H1 (cell line): Measurements from ENCODE around the gene CTPS2. TPM values are rescaled to one million over a fixed set of nuclear protein-coding genes. Genes with fewer than 3 reads are reported as not detected.

Experiments
- CTCF ChIA-PET: fragments of 300-600 bp; sonication (Branson Sonifier 250); formaldehyde crosslinking; loops from one replicate; lab custom pipeline; 2021; ENCODE audit not compliant: partially characterized antibody; lab: Charles Lee
- POLR2A ChIA-PET: fragments of 300-600 bp; sonication (Branson Sonifier 250); formaldehyde crosslinking; loops from one replicate; lab custom pipeline; 2021; ENCODE audit warnings: inconsistent platforms; ENCODE audit not compliant: partially characterized antibody; lab: Charles Lee
- DNase-seq, 2 experiments: peaks; one replicate each; pipeline versions ENCODE4 v3.0.0 to v3.0.0-alpha.2; 2010 to 2022; ENCODE audit warnings: low spot score in 2 of 2, low read depth in 1 of 2, mixed read lengths in 1 of 2
- FAIRE-seq: peaks from 2 replicates; lab custom pipeline; 2011; peaks lifted over from hg19 to GRCh38; lab: Jason Lieb, UNC
- H2AFZ ChIP-seq: 2 replicates; pipeline ENCODE4 v1.8.1; 2012; ENCODE audit warnings: low read length, inconsistent platforms
- H2AK5ac ChIP-seq: 2 replicates; pipeline ENCODE4 v1.6.1; 2013; ENCODE audit warnings: low read depth, low read length
- H2BK120ac ChIP-seq: replicated peaks from 2 replicates; pipeline ENCODE3; 2013; ENCODE audit warnings: low read depth, low read length, inconsistent platforms
- H2BK12ac ChIP-seq: 2 replicates; pipeline ENCODE4 v1.6.1; 2013; ENCODE audit warnings: low read depth, low read length
- H2BK15ac ChIP-seq: 2 replicates; pipeline ENCODE4 v1.6.1; 2013; ENCODE audit warnings: low read length
- H2BK20ac ChIP-seq: 2 replicates; pipeline ENCODE4 v1.6.1; 2013; ENCODE audit warnings: low read length
- H2BK5ac ChIP-seq: 2 replicates; pipeline ENCODE4 v1.6.1; 2013; ENCODE audit warnings: low read depth, low read length
- H3K14ac ChIP-seq: 2 replicates; pipeline ENCODE4 v1.6.1; 2013; ENCODE audit warnings: inconsistent platforms; ENCODE audit not compliant: insufficient read length
- H3K18ac ChIP-seq: 2 replicates; pipeline ENCODE4 v1.6.1; 2013; ENCODE audit warnings: low read length; ENCODE audit errors: extremely low read depth
- H3K23ac ChIP-seq: 2 replicates; pipeline ENCODE4 v1.6.1; 2013; ENCODE audit warnings: inconsistent platforms; ENCODE audit not compliant: insufficient read length
- H3K23me2 ChIP-seq: 2 replicates; pipeline ENCODE4 v1.6.1; 2013; ENCODE audit warnings: low read depth, low read length
- H3K27ac ChIP-seq: 2 replicates; pipeline ENCODE4 v1.6.1; 2011; ENCODE audit warnings: low read depth, low read length, inconsistent platforms
- H3K27me3 ChIP-seq, 4 experiments: replicated peaks in 1 of 4; 1 replicate in 1 of 4; 2 replicates in 3 of 4; pipeline versions ENCODE4 v1.6.1 to v1.8.1; 2011 to 2013; ENCODE audit warnings: low read length in 3 of 4, mild to moderate bottlenecking in 3 of 4, inconsistent platforms in 2 of 4, mixed read lengths in 2 of 4, moderate library complexity in 1 of 4; ENCODE audit not compliant: control insufficient read depth in 3 of 4, insufficient read depth in 3 of 4; ENCODE audit errors: extremely low read depth in 1 of 4
- H3K36me3 ChIP-seq, 4 experiments: 2 replicates each; pipeline versions ENCODE4 v1.6.1 to v1.8.1; 2011 to 2013; ENCODE audit warnings: mild to moderate bottlenecking in 4 of 4, low read length in 3 of 4, moderate library complexity in 2 of 4, control low read depth in 1 of 4, inconsistent platforms in 1 of 4; ENCODE audit not compliant: insufficient read depth in 4 of 4, control insufficient read depth in 2 of 4
- H3K4ac ChIP-seq: replicated peaks from 2 replicates; pipeline ENCODE3; 2013; ENCODE audit warnings: low read length, low read depth, mixed read lengths, inconsistent platforms; ENCODE audit not compliant: insufficient read length
- H3K4me1 ChIP-seq, 4 experiments: replicated peaks in 1 of 4; 1 replicate in 1 of 4; 2 replicates in 3 of 4; pipeline versions ENCODE4 v1.6.1 to v1.8.1; 2011 to 2013; ENCODE audit warnings: low read length in 3 of 4, inconsistent platforms in 2 of 4, mixed read lengths in 1 of 4; ENCODE audit not compliant: insufficient read depth in 4 of 4, control insufficient read depth in 3 of 4
- H3K4me2 ChIP-seq, 2 experiments: 2 replicates each; pipeline versions ENCODE4 v1.6.1 to v1.8.1; 2011 to 2013; ENCODE audit warnings: low read depth in 2 of 2, low read length in 2 of 2, control low read depth in 1 of 2, inconsistent platforms in 1 of 2, mild to moderate bottlenecking in 1 of 2; ENCODE audit not compliant: insufficient read depth in 1 of 2
- H3K4me3 ChIP-seq, 4 experiments: fragments of 200-600, 300-600 bp in 1 of 4; sonication (generic), shearing (Covaris generic), sonication (Bioruptor Twin) in 1 of 4; 2 replicates each; pipeline versions ENCODE4 v1.5.1 to v1.8.1; 2011 to 2016; ENCODE audit warnings: low read length in 4 of 4, low read depth in 3 of 4, control low read depth in 2 of 4, inconsistent platforms in 2 of 4, mild to moderate bottlenecking in 2 of 4, mixed read lengths in 1 of 4, moderate library complexity in 1 of 4; ENCODE audit not compliant: insufficient read depth in 2 of 4; ENCODE audit errors: extremely low read depth in 1 of 4
- H3K56ac ChIP-seq: replicated peaks from 2 replicates; pipeline ENCODE3; 2013; ENCODE audit warnings: low read depth, mild to moderate bottlenecking, mixed read lengths, low read length, inconsistent platforms; ENCODE audit not compliant: insufficient read length
- H3K79me1 ChIP-seq: 2 replicates; pipeline ENCODE4 v1.6.1; 2013; ENCODE audit warnings: low read depth, low read length, control low read depth
- H3K79me2 ChIP-seq, 2 experiments: 2 replicates each; pipeline versions ENCODE4 v1.6.1 to v1.8.1; 2012 to 2013; ENCODE audit warnings: low read length in 2 of 2, mild to moderate bottlenecking in 2 of 2, inconsistent platforms in 1 of 2; ENCODE audit not compliant: insufficient read depth in 2 of 2, control insufficient read depth in 1 of 2
- H3K9ac ChIP-seq, 4 experiments: replicated peaks in 1 of 4; 1 replicate in 1 of 4; 2 replicates in 3 of 4; pipeline versions ENCODE4 v1.6.1 to v1.8.1; 2011 to 2013; ENCODE audit warnings: low read depth in 3 of 4, low read length in 3 of 4, control low read depth in 2 of 4, mild to moderate bottlenecking in 2 of 4, moderate library complexity in 2 of 4, inconsistent platforms in 1 of 4; ENCODE audit errors: extremely low read depth in 1 of 4
- H3K9me3 ChIP-seq, 2 experiments: 2 replicates each; pipeline versions ENCODE4 v1.6.1 to v1.8.1; 2012 to 2013; ENCODE audit warnings: mild to moderate bottlenecking in 2 of 2, moderate library complexity in 2 of 2, control low read depth in 1 of 2, inconsistent platforms in 1 of 2, low read depth in 1 of 2, low read length in 1 of 2, mixed read lengths in 1 of 2; ENCODE audit not compliant: insufficient read depth in 2 of 2
- H4K20me1 ChIP-seq, 2 experiments: replicated peaks in 1 of 2; 2 replicates each; pipeline versions ENCODE3 to v1.8.1; 2011 to 2013; ENCODE audit warnings: inconsistent platforms in 2 of 2, low read length in 2 of 2, mild to moderate bottlenecking in 1 of 2; ENCODE audit not compliant: insufficient read depth in 2 of 2, control insufficient read depth in 1 of 2
- H4K5ac ChIP-seq: 2 replicates; pipeline ENCODE4 v1.6.1; 2013; ENCODE audit warnings: low read length, low read depth, mixed read lengths, inconsistent platforms; ENCODE audit not compliant: insufficient read length
- H4K8ac ChIP-seq: 2 replicates; pipeline ENCODE4 v1.8.0; 2013; ENCODE audit warnings: mild to moderate bottlenecking, moderate library complexity, low read length, inconsistent platforms; ENCODE audit not compliant: insufficient read depth; ENCODE audit errors: extremely low read depth
- H4K91ac ChIP-seq: replicated peaks from 2 replicates; pipeline ENCODE3; 2013; ENCODE audit warnings: low read length, mixed read lengths, inconsistent platforms; ENCODE audit not compliant: insufficient read length
- ASH2L ChIP-seq: fragments of 200-600, 300-600 bp; sonication (generic); IDR thresholded peaks from one replicate; pipeline ENCODE4 v1.7.1; 2017; ENCODE audit warnings: low read length
- CTBP2 ChIP-seq: IDR thresholded peaks from 2 replicates; pipeline ENCODE4 v1.7.0; 2011; ENCODE audit warnings: borderline replicate concordance, mild to moderate bottlenecking, moderate library complexity, mixed read lengths, low read length; ENCODE audit not compliant: insufficient read depth, insufficient read length
- MAFK ChIP-seq: IDR thresholded peaks from 2 replicates; pipeline ENCODE4 v1.6.1; 2012; ENCODE audit warnings: low read depth, mild to moderate bottlenecking, improper control_type of control experiment, low read length
- POU5F1 ChIP-seq: IDR thresholded peaks from 2 replicates; pipeline ENCODE4 v1.6.1; 2011; ENCODE audit warnings: low read depth, mild to moderate bottlenecking, low read length, moderate library complexity
- RAD21 ChIP-seq, 2 experiments: IDR thresholded peaks in 1 of 2; conservative IDR thresholded peaks in 1 of 2; 2 replicates each; pipeline ENCODE4 v1.6.1; 2011; ENCODE audit warnings: low read depth in 2 of 2, low read length in 2 of 2, improper control_type of control experiment in 1 of 2, inconsistent platforms in 1 of 2, mild to moderate bottlenecking in 1 of 2, moderate library complexity in 1 of 2
- TCF12 ChIP-seq: IDR thresholded peaks from 2 replicates; pipeline ENCODE4 v1.6.1; 2011; ENCODE audit warnings: low read depth, mild to moderate bottlenecking, low read length
- TEAD4 ChIP-seq: IDR thresholded peaks from 2 replicates; pipeline ENCODE4 v1.6.1; 2012; ENCODE audit warnings: low read depth, low read length, inconsistent platforms, mixed read lengths
- WGBS, 2 experiments: shearing (Covaris generic) in 1 of 2; methylation state at CpG; one replicate each; pipeline versions ENCODE4 v1.1.6 to v1.1.7; 2013 to 2015; ENCODE audit warnings: low lambda C conversion rate in 2 of 2, mixed read lengths in 2 of 2, inconsistent platforms in 1 of 2, low coverage in 1 of 2, missing lambda C conversion rate in 1 of 2; ENCODE audit not compliant: insufficient replicate concordance in 2 of 2, insufficient coverage in 1 of 2, insufficient read length in 1 of 2; ENCODE audit errors: extremely low coverage in 1 of 2, missing lambda C conversion rate in 1 of 2; 5-methylcytosine and 5-hydroxymethylcytosine counted together
- polyA plus RNA-seq, 7 experiments: library from polyadenylated mRNA; depleted of rRNA in 3 of 7; stranded (reverse) in 5 of 7; unstranded in 2 of 7; fragments of >200 nt in 5 of 7; fragments of 200-250 nt in 2 of 7; gene quantifications; 1 replicate in 5 of 7; 2 replicates in 1 of 7; 4 replicates in 1 of 7; pipeline versions ENCODE4 v1.2.1 to v1.2.3, GENCODE V29; 2011 to 2013; ENCODE audit warnings: missing spikeins in 2 of 7, mixed read lengths in 2 of 7
- total RNA-seq: library from RNA; stranded (reverse); fragmentation: NEBNext Ultra II Directional; extraction: Animal tissue kit (Norgen Biotek cat#: 25700); gene quantifications from 2 replicates; pipeline ENCODE4 v1.2.1, GENCODE V29; 2021

The CTPS2 gene
- total and polyA plus RNA-seq, 2 of the 8 experiments (the other 6 are each of a cell fraction or from before 2014, with no cell fraction given): 17.1 to 34.0 TPM

DNA sequence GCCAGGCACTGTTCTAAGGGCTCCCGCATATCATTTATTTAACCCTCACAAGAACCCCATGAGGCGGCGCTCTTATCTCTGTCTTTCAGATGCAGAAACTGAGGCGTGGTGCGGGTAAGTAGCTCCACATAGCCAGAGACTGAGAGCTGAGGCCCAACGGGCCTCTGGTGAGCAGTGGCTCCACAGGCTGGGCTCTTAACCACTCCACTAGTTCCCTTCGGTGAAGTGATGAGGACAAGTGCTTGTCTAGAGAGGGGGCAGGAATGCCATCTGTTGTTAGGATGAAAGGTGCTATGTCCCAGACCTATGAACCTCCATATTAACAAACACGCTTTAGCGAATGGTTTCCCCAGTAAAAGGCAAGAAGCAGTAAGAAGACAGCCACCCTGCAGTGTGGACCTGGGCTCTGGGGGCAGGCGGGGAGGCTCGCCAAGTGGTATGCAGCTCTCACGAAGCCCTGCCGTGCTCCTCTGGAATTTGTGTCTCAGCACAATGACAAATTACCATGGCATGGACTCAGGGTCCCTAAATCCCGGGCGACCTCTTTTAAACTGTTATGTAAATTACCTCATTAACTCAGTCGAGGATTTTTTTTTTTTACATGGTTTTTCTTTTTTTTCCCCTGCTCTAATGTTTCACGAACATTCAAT is 83.4 kb downstream of the CTPS2 start:
- Histone ChIP-seq H2BK120ac (no peak overlapping the region), H2BK12ac (no peak overlapping the region; the same call in 1 of the 2 replicates), H2AK5ac (no peak overlapping the region), H3K4me1 (peaks cover 1 to 9% (median 4%) of the 10 kb centered on the region in 4 experiments; a peak in 4 of 7 replicates), H4K5ac (no peak overlapping the region), H4K20me1 (no peaks in the 10 kb centered on the region), H3K27me3 (no peaks in the 10 kb centered on the region; a peak in 1 of 7 replicates), H3K56ac (no peak overlapping the region), H3K23me2 (no peaks in the 10 kb centered on the region), H2BK20ac (no peak overlapping the region), H3K9ac (no peak overlapping the region), H3K4me2 (peak overlapping the region; percentile 42 to 57; a peak in 3 of 4 replicates), H2BK5ac (no peak overlapping the region), H3K4ac (peak overlapping the region; percentile 67), H3K4me3 (no peak overlapping the region), H3K23ac (no peak overlapping the region), H2BK15ac (no peak overlapping the region), H3K79me1 (no peaks in the 10 kb centered on the region), H3K14ac (no peak overlapping the region), H3K27ac (no peak overlapping the region), H3K9me3 (no peaks in the 10 kb centered on the region), H3K79me2 (no peaks in the 10 kb centered on the region), H3K18ac (0 out of 2 replicates have a peak overlapping the region, but pooled peaks have one; percentile 60), H3K36me3 (peaks cover 0 to 3% (median 0%) of the 10 kb centered on the region in 4 experiments; a peak in 3 of 8 replicates), H4K91ac (peak overlapping the region; percentile 64), H4K8ac (no peak overlapping the region), H2AFZ (no peak overlapping the region)
- no peak for TF ChIP-seq POU5F1
- peak; percentile 27 for TF ChIP-seq ASH2L
- peak; percentile 55 for TF ChIP-seq CTBP2
- peak in 1 of 2 experiments; percentile 26; a peak in 1 of 4 replicates for TF ChIP-seq RAD21 (IDR thresholded peaks at IDR 0.05 in 1 of 2, conservative IDR thresholded peaks at IDR 0.05 in 1 of 2; ENCODE audit: low read depth in 2 of 2, low read length in 2 of 2)
- TF ChIP-seq TCF12: no peak
- peak; percentile 69; the same call in 1 of the 2 replicates for TF ChIP-seq TEAD4
- TF ChIP-seq MAFK: no peak
- 9% methylated on average over 17 of the region's 17 CpGs; no CpG with 5 or more reads in 1 of the 2 experiments for WGBS, 2 experiments
- peak; percentile 74 for FAIRE-seq
- peak in 1 of 2 experiments; percentile 49 for DNase-seq
- ChIA-PET POLR2A (no interaction called here), CTCF (interaction anchor here (0.7 to 1.1 kb wide), 3 partner anchors 10 to 176 kb away, joined by 3 read pairs; no protein-coding TSS in a partner anchor)
